GM21367 (cell line): Measurements from ENCODE around the gene GAS7.

Source experiments
- ATAC-seq: cut with Tn5 transposase; IDR thresholded peaks from one replicate; pipeline ENCODE4 v1.9.1; 2021; ENCODE audit not compliant: unreplicated experiment

GAS7 gene

GRCh38 chr17:9987779-9988585 lies 210.4 kb downstream of the GAS7 start:
- no peak for ATAC-seq

GRCh38 chr17:9986754-9987382 lies 211.5 kb downstream of the GAS7 start:
- ATAC-seq: no peak

GRCh38 chr17:9985646-9986045 lies 212.8 kb downstream of the GAS7 start:
- no peak for ATAC-seq

GRCh38 chr17:9984768-9985167 lies 213.6 kb downstream of the GAS7 start:
- no peak for ATAC-seq

GRCh38 chr17:9982159-9982558 lies 216.2 kb downstream of the GAS7 start:
- ATAC-seq: no peak

GRCh38 chr17:9981344-9981915 lies 217.0 kb downstream of the GAS7 start:
- ATAC-seq: no peak

- ATAC-seq: no peak
Measured at GRCh38 chr17:9979463-9979995, 218.9 kb downstream of the GAS7 start.

- no peak for ATAC-seq
Measured at GRCh38 chr17:9977180-9977575, 221.2 kb downstream of the GAS7 start.

GRCh38 chr17:9976283-9977179 lies 221.9 kb downstream of the GAS7 start:
- ATAC-seq: no peak

- no peak for ATAC-seq
Measured at GRCh38 chr17:9974448-9975381, 223.7 kb downstream of the GAS7 start.

- no peak for ATAC-seq
Measured at GRCh38 chr17:9973669-9974447, 224.5 kb downstream of the GAS7 start.

GRCh38 chr17:9971991-9972390 lies 226.4 kb downstream of the GAS7 start:
- ATAC-seq: no peak

GRCh38 chr17:9969301-9969935 lies 229.0 kb downstream of the GAS7 start:
- ATAC-seq: no peak

- no peak for ATAC-seq
Measured at GRCh38 chr17:9968881-9969280, 229.5 kb downstream of the GAS7 start.

- ATAC-seq: no peak
Measured at GRCh38 chr17:9968008-9968407, 230.4 kb downstream of the GAS7 start.

GRCh38 chr17:9959377-9959981 lies 238.9 kb downstream of the GAS7 start:
- no peak for ATAC-seq

GRCh38 chr17:9958586-9959281 lies 239.7 kb downstream of the GAS7 start:
- ATAC-seq: no peak

GRCh38 chr17:9957244-9957643 lies 241.2 kb downstream of the GAS7 start:
- no peak for ATAC-seq
